DMS 273 (cell line): Measurements from ENCODE around the gene TMTC2.

Experiments
- DNase-seq: peaks from one replicate; lab custom pipeline; 2025; ENCODE audit not compliant: unreplicated experiment; lab: John Stamatoyannopoulos, UW

Gene TMTC2

DNA sequence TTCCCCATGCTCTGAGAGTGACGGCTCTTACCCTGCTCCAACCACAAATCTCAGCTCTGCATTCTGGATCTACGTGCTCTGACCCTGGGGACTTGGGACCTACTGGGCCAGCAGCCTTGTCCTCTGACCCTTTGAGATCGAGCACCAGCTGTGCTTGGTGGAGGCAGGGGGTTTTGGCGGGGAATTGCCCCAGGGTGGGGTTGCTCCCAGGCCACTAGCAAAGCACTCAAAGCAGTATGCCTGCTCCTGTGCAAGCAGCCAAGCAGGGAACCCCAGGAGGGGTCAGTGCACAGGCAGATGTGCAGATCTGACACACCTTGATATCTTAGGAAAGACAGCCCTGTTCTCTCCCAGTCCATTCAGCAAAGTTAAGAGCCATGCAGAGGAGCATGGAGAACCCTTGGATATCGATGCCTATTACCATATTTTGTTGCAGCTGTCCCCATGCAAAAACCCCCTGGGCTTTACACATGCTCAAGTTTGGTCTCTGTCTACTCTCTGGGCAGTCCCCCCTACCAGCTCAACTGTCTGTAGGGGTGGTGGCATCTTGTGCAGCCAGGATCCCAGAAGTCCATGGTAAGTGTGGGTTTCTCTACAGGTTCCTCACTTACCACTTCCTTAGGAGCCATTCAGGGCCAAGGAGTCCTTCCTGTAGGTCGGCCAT is 319.0 kb downstream of the TMTC2 start:
- no peak for DNase-seq

DNA sequence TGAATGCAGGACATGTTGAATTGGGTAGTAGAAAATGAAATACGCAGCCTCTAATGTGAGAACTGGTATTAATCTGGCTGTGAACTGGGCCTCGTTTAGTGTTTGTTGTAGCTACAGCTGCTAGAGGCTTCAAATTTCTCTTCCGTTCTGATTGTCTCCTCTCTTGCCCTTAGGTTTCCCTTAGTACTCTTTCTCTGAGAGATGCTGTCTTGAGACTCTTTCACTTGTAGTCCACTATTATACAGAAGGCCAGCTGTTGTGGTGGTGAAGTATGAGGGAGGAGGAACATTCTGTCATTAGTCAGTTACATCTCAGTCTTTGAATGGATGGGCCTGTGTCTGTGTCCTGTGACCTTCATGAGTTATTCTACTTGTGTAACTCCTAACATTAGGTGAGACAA is 322.0 kb downstream of the TMTC2 start:
- DNase-seq = no peak

DNA sequence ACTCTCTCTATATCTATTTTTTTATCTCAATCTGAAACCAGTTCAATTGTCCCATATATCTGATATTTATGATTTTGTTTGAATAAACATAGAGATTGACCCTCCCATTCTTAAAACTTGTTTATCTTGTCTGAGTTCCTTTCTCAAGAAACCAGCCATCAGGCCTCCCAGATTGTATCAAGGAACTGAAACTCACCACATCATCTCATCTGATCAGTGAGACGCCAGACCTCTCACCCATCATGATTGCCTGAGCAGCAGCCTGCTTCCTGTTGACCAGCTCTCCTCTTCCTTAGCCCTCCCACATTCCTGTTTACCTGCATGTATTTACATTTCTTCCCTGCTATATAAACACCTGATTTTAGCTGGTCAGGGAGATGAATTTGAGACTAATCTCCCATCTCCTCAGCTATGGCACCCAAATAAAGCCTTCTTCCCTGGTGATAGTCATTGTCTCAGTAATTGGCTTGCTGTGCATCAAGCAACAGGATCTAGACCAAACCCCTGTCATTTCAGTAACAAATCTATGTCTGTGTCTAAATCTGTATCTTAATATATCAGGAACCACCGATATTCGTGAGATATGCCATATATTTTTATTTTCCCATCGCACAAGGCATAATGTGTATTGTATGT is 323.6 kb downstream of the TMTC2 start:
- no peak for DNase-seq

DNA sequence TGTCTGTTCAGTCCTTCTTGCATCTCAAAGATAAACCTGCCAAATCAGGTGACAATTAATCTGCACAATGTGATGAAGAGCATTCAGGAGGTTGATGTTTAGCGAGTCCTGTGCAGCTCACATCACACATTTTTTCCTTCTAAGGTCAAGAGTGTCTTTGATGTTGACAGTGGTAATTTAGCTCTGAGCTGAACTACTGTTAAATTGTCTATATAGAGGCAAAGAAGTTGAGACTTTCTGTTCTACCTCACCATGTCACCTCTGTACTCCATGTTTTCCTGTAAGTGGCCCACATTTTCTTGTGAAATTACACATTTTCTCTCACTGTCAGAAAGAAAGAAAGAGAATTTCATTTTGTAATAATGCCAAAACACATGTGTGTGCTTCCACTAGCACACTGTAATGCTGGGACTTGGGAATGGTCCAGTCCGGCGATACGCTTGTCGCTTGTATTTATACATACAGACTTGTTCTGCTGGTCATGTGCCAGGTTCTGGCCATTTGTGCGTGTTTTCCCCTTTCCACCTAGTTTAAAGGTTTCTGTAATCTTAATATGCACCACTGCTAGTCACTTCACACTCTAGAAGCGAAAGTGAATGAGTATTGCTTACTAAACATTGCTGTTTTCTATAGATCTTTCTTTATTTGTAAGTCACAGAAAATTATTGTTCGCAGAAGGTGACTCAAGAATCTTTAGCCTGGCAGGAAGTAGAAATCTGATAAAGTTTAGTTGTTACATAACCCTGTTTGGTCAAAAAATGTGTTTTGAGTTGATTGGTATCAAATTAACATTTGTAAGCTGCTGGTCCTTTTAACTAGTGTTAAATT is 328.9 kb downstream of the TMTC2 start:
- DNase-seq = peak; percentile 1

DNA sequence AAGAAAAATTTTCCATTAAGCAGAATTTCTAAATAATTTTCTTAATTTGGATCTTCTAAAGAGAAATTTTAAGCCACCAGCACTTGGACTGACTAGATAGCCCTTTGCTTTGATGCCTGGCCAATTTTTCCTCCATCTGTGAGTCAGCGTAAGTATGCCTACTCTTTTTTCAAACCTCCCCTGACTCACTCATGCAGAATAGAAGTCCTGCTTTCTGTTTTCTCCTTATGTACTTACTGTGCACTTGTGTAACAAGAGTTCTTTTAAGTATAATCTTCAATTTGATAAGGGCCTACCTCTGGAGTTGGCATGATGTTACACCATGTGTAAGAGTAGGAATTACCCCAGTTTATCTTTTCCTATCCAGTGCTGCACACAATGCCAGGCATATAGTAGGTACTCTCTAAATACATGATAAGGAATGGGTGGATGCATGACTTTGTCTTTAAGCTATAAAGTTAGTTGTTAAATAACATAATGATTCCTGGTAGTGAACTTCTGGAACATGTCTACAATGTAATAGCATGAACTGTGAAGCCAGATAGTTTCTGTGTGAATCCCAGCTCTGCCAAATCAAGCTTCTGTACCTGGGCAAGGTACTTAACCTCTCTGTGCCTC is 329.6 kb downstream of the TMTC2 start:
- DNase-seq = peak; percentile 22

DNA sequence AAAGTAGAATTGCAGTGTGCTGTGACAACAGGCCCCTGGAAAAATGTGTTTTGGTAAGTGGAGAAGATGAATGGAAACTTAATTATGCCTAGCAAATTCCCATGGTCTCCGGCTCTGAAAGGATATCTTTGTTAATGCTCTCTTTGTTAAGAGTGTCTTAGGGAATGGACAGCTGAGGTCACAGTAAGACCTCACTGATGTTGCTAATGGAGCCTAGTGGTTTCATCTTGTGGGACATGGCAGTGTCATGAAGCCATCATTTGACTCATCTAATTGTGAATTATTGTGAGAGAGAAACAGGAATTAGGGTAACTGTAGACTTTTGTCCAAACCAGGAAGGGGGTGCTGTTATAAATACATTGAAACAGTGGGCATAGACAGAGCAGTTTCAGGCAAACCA is 330.3 kb downstream of the TMTC2 start:
- DNase-seq = no peak

DNA sequence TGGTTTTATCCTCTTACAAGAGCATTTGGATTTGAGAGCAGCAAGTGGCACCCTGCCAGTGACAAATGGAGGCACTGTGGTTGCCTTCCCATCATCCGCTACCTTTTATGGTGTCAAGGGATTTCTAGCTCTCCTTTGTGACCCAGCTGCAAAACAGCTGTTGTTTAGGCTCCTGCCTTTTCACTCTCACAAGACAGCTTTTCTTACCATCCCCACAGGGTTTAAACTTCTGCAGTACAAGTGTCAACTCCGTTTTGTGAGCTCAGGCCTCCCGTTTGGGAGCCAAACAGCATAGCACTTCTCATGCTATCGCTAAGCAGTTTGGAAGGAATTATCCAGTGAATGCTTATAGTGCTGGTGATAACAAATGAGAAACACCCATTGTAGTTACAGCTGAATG is 331.4 kb downstream of the TMTC2 start:
- DNase-seq = peak; percentile 4

DNA sequence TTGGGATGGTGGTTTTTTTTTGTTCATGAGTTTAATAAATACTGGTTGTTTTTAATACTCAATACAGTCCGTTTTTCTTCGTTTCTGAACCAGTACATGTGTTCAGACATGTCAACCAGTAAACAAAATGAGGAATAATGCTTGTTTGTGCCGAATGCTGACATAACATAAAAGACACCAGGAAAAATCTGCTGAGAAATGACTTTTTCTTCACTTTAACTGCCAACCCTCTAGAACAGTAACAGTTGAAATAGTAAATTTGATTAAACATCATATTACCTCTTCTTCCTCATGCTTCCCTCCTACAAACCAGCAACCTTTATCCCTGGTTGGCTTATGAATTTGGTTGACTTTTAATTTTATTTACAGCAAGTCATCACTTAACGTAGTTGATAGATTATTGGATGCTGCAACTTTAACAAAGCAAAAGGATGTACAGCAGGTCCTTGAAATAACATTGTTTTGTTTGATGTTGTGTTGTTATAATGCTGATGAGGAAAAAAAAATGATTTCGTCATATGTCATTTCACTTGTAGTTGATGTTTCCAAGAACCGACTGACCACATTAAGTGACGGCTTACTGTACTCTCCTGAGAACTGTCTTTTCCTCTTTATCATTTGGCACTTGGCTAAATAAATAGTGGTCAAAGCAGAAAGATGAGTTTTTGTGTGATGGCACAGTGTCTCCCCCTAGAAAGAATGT is 340.5 kb downstream of the TMTC2 start:
- DNase-seq = no peak

DNA sequence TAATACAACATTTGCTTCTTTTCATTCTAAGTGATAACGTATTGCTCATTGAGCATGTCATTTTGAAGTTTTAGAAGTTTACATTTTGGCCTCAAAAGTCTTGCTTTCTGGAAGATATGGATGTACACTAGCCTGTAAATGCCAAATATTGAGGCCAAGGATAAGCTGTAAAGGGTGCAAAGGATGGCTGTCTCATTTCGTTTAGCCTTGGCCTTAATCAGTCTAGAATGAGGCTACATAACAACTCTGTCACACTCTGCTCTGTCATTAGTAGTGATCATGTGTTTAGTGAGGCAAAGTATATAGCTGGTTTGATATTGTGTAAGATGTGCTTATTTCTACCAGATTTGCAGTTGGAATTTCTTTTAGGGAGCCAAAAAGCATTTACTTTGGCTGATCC is 344.5 kb downstream of the TMTC2 start:
- DNase-seq = no peak

DNA sequence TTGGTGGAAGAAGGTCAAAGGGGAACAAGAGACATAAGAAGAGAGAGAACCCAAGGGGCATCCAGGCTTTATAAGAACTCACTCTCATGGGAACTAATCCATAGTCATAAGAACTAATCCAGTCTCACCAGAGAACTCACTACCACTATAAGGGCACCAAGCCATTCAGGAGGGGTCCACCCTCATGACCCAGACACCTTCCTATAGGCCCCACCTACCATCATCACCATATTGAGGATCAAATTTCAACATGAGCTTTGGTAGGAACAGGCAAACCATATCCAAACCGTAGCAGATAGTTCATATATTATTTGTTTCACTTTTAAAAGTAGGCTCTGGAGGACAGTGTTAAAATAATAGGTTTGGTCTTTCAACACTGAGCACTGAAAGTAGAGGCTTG is 350.1 kb downstream of the TMTC2 start:
- no peak for DNase-seq

DNA sequence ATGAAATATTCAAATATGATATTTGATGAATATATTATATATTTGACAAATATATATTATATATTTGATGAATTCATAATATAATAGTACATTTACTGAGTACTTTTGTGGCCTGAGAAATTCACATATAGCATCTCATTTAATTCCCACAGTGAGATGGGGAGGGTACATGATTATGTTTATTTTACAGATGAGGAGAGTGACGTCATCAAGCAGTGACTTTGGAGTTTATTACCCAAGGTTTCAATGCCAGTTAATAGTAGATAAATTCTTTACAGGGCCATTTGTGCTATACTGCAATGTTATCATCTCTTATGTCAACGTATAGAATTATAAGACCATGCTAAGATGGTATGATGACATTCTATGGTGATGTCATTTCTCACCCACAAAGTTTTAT is 352.7 kb downstream of the TMTC2 start:
- DNase-seq = no peak

DNA sequence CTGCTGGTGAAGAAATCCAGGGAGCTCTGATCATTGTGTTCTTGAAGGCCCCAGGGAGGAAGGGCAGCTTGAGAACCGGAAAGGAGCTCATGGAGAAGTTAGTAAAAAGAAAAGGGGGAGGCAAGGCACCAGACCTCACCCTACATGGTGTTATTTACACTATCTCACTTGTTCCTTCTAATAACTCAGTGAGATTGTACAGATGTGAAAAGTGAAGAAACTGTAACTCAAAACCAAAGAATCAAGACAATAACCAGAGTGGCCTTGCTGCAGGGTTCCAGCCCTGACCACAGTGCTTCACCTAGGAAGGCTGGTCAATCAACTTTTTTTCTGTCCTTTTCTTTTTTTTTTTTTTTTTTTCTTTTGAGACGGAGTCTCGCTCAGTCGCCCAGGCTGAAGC is 353.6 kb downstream of the TMTC2 start:
- no peak for DNase-seq

DNA sequence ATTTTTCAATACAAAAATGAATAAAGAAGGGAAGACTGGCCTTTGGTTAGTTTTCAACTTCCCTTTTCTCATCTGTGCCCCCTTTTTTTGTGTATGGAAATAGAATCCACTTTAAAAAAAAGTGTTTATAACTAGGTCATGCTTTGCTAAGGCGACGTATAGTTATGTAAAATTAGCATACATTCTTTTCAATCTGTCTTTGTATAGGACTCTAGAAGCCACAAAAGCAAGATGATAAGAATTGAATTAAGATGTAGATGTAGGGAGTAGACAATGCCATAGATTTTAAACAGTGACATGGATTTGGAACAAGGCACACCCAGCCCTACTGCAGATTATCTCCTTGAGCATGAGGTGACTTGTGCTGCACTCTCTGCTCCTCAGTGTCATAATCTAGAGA is 354.3 kb downstream of the TMTC2 start:
- no peak for DNase-seq

DNA sequence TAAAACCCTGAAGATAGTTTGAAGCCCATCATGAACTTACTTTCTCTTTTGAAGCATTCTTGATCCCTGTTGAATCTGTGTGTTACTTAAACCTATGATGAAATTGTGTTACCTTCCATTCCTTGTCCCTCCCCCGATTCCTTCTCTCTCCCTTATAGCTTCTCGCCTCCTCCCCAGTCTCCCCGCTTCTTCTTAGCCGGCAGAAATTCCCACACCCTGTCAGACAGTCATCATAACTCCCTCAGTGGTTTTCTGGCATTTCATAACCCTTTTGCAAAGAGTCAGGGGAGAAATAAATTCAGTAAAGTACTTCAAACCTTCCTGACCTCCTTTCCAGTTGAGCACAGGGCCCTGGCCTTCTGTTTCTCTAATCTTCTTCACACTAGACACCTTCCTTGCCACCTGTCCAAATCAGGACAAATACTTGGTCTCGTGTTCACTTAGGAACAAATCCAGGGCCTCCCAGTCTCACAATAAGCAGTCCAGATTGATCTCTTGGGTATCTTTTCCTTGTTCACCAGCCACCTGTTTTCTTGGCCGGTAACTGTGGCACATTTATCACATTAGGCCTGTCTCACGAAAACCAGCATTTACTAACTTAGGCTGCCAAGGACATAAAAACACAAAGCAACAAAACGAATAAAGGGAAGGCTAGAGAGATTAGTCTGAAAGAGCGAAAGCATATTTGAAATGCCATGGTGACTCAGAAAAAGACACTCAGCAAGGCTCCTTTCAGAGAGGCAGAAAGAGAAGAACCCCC is 355.9 kb downstream of the TMTC2 start:
- DNase-seq = no peak

DNA sequence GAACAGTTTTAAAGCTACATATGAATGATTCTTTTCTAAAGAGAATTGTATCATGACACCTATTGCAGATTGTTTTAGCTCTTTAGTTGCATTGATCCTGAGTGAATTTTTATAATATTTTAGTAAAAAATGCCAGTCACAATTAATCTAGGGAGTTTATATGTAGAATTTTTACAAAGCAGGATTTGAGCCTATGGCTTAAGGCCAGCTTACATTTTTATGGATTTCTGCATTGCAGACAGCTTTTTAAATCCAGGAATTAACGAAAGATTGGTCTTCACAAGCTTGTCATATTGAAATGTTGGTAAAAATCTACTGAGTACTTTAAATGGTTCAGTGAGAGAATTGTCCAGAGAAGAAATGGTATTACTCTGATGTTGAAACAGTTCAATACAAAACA is 358.0 kb downstream of the TMTC2 start:
- no peak for DNase-seq

DNA sequence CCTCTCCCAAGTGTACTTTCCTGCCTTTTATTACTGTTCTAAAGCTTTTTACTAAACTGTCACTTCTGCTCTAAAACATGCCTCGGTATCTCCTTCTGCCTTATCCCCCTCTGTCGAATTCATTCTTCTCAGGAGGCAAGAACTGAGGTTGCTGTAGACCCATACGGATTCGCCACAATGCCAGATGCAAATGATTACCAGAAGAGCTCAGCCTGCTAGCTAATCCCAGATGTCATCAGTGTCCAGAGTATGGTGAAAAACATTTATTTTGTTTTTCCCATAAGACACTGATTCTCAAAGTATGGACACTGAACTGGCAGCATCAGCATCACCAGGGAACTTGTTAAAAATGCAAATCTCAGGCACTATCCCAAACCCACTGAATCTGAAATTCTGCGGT is 359.3 kb downstream of the TMTC2 start:
- DNase-seq = no peak

DNA sequence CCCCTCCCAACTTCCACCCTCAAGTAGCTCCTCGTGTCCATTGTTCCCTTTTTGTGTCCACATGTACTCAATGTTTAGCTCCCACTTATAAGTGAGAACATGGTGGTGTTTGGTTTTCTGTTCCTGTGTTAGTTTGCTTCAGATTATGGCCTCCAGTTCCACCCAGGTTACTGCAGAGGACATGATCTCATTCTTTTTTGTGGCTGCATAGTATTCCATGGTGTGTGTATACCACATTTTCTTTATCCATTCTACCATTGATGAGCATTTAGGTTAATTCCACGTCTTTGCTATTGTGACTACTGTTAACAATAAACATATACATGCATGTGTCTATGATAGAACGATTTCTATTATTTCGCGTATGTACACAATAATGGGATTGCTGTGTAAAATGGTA is 362.6 kb downstream of the TMTC2 start:
- no peak for DNase-seq

DNA sequence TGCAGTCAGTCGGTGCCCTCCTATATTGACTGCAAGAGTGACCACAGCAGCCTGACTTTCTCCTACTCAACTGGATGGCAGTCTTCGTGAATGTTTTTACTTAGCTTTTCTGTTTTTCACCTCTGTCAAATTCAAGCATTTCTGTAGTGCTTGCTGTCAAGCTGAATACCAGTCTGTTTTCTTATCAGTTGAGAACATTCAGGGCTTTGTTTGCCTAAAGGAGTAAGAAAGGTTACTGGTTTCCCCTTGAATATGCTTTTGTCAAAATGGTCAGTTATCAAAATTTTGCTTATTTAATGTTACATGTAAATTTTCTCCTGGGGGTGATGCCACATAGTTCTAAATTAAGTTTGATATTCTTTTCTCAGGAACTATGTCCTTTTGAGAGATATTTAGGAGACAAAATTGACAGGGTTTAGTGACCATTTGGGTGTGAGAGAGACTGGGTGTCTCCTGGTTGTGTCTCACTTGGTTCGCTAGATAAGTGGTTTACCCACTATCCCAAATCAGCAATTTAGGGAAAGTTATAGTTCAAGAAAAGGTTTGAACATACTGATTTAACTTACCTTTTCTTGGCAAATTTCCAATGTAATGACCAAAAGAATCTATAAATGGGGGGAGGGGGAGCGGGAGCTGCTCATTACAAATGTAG is 366.3 kb downstream of the TMTC2 start:
- DNase-seq = no peak

DNA sequence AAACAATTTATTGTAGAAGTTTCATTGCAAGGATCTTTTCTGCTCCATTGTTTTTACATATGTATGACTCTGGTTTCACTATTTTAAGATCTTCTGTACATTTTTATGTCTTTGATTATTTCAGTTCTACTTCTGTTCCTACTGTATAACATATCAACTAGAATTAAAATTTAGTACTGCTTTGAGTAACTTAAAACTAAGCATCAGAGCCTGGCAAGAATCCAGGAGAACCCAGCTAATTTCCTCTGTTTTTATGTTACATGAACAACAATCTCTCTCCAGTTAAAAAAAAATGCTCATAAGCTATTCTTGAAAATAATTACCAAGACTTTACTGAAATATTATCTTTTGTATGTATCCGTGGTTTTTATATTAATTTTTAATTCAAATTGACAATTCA is 370.7 kb downstream of the TMTC2 start:
- DNase-seq = no peak

DNA sequence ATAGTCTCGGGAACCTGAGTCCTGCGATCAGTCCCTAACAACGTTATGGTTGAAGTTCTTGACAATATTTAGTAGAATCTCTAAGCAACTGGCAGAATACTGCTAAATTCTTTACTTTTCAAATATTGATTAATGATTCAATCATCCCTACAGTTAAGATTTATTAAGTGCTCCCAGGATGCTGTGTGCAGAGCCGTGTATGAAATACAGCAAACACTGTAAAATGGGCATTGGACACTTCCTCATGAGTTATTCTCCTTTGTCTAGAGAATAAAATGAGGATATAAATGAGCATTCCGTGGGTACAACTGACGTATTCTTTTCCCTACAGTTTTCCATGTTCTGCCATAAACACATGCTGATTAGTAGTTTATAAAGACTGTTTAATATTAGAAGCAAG is 372.4 kb downstream of the TMTC2 start:
- DNase-seq = no peak
